Measurements from ENCODE around the gene YTHDC2. TPM values are rescaled to one million over a fixed set of nuclear protein-coding genes. Genes with fewer than 3 reads are reported as not detected.

YTHDC2 gene
- total RNA-seq, 1 donor from 2014 or later = 37.3 TPM

GRCh38 chr5:113524927-113525326 lies 11.4 kb downstream of the YTHDC2 start:
- peaks cover 21% of the 10 kb centered on the region for H3K36me3 Mint-ChIP-seq (ENCODE audit: insufficient read depth)
- H3K27me3 Mint-ChIP-seq = no peaks in the 10 kb centered on the region
- H3K9me3 Mint-ChIP-seq (ENCODE audit: low read depth) = peaks cover 2% of the 10 kb centered on the region
- H3K4me1 Mint-ChIP-seq (ENCODE audit: low read depth) = no peaks in the 10 kb centered on the region
- no peak for TF ChIP-seq CTCF (IDR thresholded peaks at IDR 0.05; ENCODE audit: unreplicated experiment)
- no peak for DNase-seq (ENCODE audit: low spot score, unreplicated experiment)
- H3K27ac Mint-ChIP-seq = no peak overlapping the region
- H3K4me3 Mint-ChIP-seq (ENCODE audit: low read depth) = no peak overlapping the region

DNA sequence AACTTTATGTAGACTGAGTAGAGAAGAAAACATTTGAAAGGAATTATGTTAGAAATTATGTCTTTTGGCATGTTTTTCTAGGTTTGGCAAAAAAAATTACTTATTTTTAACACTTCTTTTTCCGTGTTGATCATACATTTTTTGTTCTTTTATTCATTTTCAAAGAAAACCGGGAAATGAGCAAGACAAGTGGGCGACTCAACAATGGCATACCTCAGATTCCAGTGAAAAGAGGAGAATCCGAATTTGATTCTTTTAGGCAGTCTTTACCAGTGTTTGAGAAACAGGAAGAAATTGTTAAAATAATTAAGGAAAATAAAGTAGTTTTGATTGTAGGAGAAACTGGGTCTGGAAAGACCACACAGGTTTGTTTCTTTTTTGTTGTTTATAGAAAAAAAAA lies 12.9 kb downstream of the YTHDC2 start:
- H3K9me3 Mint-ChIP-seq (ENCODE audit: low read depth) = peaks cover 15% of the 10 kb centered on the region
- H3K4me3 Mint-ChIP-seq (ENCODE audit: low read depth) = no peak overlapping the region
- DNase-seq (ENCODE audit: low spot score, unreplicated experiment) = no peak
- no peaks in the 10 kb centered on the region for H3K4me1 Mint-ChIP-seq (ENCODE audit: low read depth)
- no peak for TF ChIP-seq CTCF (IDR thresholded peaks at IDR 0.05; ENCODE audit: unreplicated experiment)
- no peak overlapping the region for H3K27ac Mint-ChIP-seq
- no peaks in the 10 kb centered on the region for H3K27me3 Mint-ChIP-seq
- H3K36me3 Mint-ChIP-seq (ENCODE audit: insufficient read depth) = peaks cover 28% of the 10 kb centered on the region

- Mint-ChIP-seq H3K4me3 (ENCODE audit: low read depth) (no peak overlapping the region), H3K36me3 (ENCODE audit: insufficient read depth) (peaks cover 37% of the 10 kb centered on the region), H3K9me3 (ENCODE audit: low read depth) (peaks cover 24% of the 10 kb centered on the region), H3K4me1 (ENCODE audit: low read depth) (no peaks in the 10 kb centered on the region), H3K27me3 (no peaks in the 10 kb centered on the region), H3K27ac (no peak overlapping the region)
- no peak for TF ChIP-seq CTCF (IDR thresholded peaks at IDR 0.05; ENCODE audit: unreplicated experiment)
- no peak for DNase-seq (ENCODE audit: low spot score, unreplicated experiment)
Observed at GRCh38 chr5:113527746-113528145, 14.3 kb downstream of the YTHDC2 start.

- Mint-ChIP-seq H3K27me3 (no peaks in the 10 kb centered on the region), H3K4me1 (ENCODE audit: low read depth) (no peaks in the 10 kb centered on the region), H3K4me3 (ENCODE audit: low read depth) (no peak overlapping the region), H3K36me3 (ENCODE audit: insufficient read depth) (peaks cover 49% of the 10 kb centered on the region), H3K27ac (no peak overlapping the region), H3K9me3 (ENCODE audit: low read depth) (peaks cover 26% of the 10 kb centered on the region)
- DNase-seq (ENCODE audit: low spot score, unreplicated experiment) = no peak
- TF ChIP-seq CTCF (IDR thresholded peaks at IDR 0.05; ENCODE audit: unreplicated experiment) = no peak
Observed at GRCh38 chr5:113531481-113532159, 18.1 kb downstream of the YTHDC2 start.

GRCh38 chr5:113538313-113538712 lies 24.8 kb downstream of the YTHDC2 start:
- no peak overlapping the region for H3K4me3 Mint-ChIP-seq (ENCODE audit: low read depth)
- peaks cover 22% of the 10 kb centered on the region for H3K36me3 Mint-ChIP-seq (ENCODE audit: insufficient read depth)
- H3K27me3 Mint-ChIP-seq = no peaks in the 10 kb centered on the region
- TF ChIP-seq CTCF (IDR thresholded peaks at IDR 0.05; ENCODE audit: unreplicated experiment) = no peak
- H3K4me1 Mint-ChIP-seq (ENCODE audit: low read depth) = no peaks in the 10 kb centered on the region
- H3K9me3 Mint-ChIP-seq (ENCODE audit: low read depth) = no peaks in the 10 kb centered on the region
- DNase-seq (ENCODE audit: low spot score, unreplicated experiment) = no peak
- no peak overlapping the region for H3K27ac Mint-ChIP-seq

Data from progenitor cell of endocrine pancreas (in vitro differentiated cells).